MM.1S (cell line): ENCODE measurements around the gene ANKMY2.

Source experiments
- DNase-seq: peaks from one replicate; pipeline ENCODE4 v3.0.0-alpha.2; 2015
- H2AFZ ChIP-seq: fragments of 300-600 bp; sonication (generic); 2 replicates; pipeline ENCODE4 v1.6.0; 2016; ENCODE audit warnings: antibody characterized with exemption, low read length
- H3F3A ChIP-seq: fragments of 300-600 bp; sonication (generic); 2 replicates; pipeline ENCODE4 v1.6.1; 2016; ENCODE audit warnings: mild to moderate bottlenecking, antibody characterized with exemption, low read length, moderate library complexity, mixed read lengths; ENCODE audit not compliant: insufficient read depth
- H3K27ac ChIP-seq: fragments of 300-600 bp; sonication (generic); 2 replicates; pipeline ENCODE4 v1.5.1; 2016; ENCODE audit warnings: mild to moderate bottlenecking, low read length
- H3K27me3 ChIP-seq: fragments of 300-600 bp; sonication (generic); replicated peaks from 2 replicates; pipeline ENCODE4 v1.6.0; 2016; ENCODE audit warnings: low read length; ENCODE audit not compliant: insufficient read depth
- H3K36me3 ChIP-seq: fragments of 300-600 bp; sonication (generic); replicated peaks from 2 replicates; pipeline ENCODE4 v1.6.1; 2016; ENCODE audit warnings: mild to moderate bottlenecking, low read length, mixed read lengths; ENCODE audit not compliant: insufficient read depth
- H3K4me1 ChIP-seq: fragments of 300-600 bp; sonication (generic); 2 replicates; pipeline ENCODE4 v1.6.1; 2016; ENCODE audit warnings: low read length, mixed read lengths
- H3K4me2 ChIP-seq: fragments of 300-600 bp; sonication (generic); 2 replicates; pipeline ENCODE4 v1.6.0; 2016; ENCODE audit warnings: low read depth, low read length
- H3K4me3 ChIP-seq: fragments of 300-600 bp; sonication (generic); 2 replicates; pipeline ENCODE4 v1.5.1; 2016; ENCODE audit warnings: low read length, mixed read lengths
- H3K79me2 ChIP-seq: fragments of 300-600 bp; sonication (generic); 2 replicates; pipeline ENCODE4 v1.6.1; 2016; ENCODE audit warnings: mixed run types, low read length, mixed read lengths
- H3K9ac ChIP-seq: fragments of 300-600 bp; sonication (generic); 2 replicates; pipeline ENCODE4 v1.6.1; 2016; ENCODE audit warnings: low read length, mixed read lengths
- H3K9me2 ChIP-seq: fragments of 300-600 bp; sonication (generic); replicated peaks from 2 replicates; pipeline ENCODE4 v1.6.1; 2016; ENCODE audit warnings: mild to moderate bottlenecking, low read length, mixed read lengths; ENCODE audit not compliant: insufficient read depth
- H3K9me3 ChIP-seq: fragments of 300-600 bp; sonication (generic); replicated peaks from 2 replicates; pipeline ENCODE4 v1.6.1; 2016; ENCODE audit warnings: mild to moderate bottlenecking, low read length, mixed read lengths; ENCODE audit not compliant: insufficient read depth
- H4K20me1 ChIP-seq: fragments of 300-600 bp; sonication (generic); 2 replicates; pipeline ENCODE4 v1.6.1; 2016; ENCODE audit warnings: mild to moderate bottlenecking, low read length, moderate library complexity, mixed read lengths; ENCODE audit not compliant: insufficient read depth
- EZH2 ChIP-seq: fragments of 300-600 bp; sonication (generic); optimal IDR thresholded peaks from 2 replicates; pipeline ENCODE3; 2017; ENCODE audit warnings: low read depth, mild to moderate bottlenecking, antibody characterized with exemption, low read length, mixed read lengths
- EZH2phosphoT487 ChIP-seq: fragments of 300-600 bp; sonication (generic); IDR thresholded peaks from 2 replicates; pipeline ENCODE4 v1.6.1; 2018; ENCODE audit warnings: antibody characterized with exemption, low read length
- TF ChIP-seq, protein P1 (sequence below): fragments of 300-600 bp; sonication (generic); IDR thresholded peaks from 2 replicates; pipeline ENCODE4 v1.5.1; 2016; ENCODE audit warnings: antibody characterized with exemption, low read length, mixed read lengths

The ANKMY2 gene

DNA sequence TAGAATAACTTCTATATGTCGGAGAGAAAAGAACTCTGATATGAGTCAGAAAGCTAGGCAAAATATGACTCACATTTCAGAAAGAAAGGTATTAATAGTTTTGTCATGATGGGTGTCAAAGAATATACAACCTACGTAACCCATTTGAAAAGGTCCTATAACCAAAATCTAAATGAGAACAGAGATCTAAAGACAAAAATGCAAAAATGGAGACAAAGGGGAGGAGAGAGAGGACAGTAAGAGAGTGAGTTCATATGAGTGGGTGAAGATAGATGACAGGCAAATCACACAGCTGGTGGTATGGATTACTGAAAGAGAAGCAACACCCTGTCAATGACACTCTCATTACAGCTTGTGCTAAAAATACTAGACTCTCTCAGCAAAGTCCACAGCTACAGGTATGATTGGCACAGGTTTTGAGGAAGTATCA, 25.6 kb downstream of the ANKMY2 start:
- no peaks in the 10 kb centered on the region for H4K20me1 ChIP-seq
- H2AFZ ChIP-seq, result no peak overlapping the region
- no peaks in the 10 kb centered on the region for H3K9me2 ChIP-seq
- H3K9me3 ChIP-seq, result no peaks in the 10 kb centered on the region
- no peaks in the 10 kb centered on the region for H3K4me1 ChIP-seq
- H3K27ac ChIP-seq, result no peak overlapping the region; the same call in 1 of the 2 replicates
- H3K27me3 ChIP-seq, result no peaks in the 10 kb centered on the region
- no peaks in the 10 kb centered on the region for H3K79me2 ChIP-seq
- no peak overlapping the region for H3K4me3 ChIP-seq
- no peak for TF ChIP-seq EZH2phosphoT487
- TF ChIP-seq, protein P1, sequence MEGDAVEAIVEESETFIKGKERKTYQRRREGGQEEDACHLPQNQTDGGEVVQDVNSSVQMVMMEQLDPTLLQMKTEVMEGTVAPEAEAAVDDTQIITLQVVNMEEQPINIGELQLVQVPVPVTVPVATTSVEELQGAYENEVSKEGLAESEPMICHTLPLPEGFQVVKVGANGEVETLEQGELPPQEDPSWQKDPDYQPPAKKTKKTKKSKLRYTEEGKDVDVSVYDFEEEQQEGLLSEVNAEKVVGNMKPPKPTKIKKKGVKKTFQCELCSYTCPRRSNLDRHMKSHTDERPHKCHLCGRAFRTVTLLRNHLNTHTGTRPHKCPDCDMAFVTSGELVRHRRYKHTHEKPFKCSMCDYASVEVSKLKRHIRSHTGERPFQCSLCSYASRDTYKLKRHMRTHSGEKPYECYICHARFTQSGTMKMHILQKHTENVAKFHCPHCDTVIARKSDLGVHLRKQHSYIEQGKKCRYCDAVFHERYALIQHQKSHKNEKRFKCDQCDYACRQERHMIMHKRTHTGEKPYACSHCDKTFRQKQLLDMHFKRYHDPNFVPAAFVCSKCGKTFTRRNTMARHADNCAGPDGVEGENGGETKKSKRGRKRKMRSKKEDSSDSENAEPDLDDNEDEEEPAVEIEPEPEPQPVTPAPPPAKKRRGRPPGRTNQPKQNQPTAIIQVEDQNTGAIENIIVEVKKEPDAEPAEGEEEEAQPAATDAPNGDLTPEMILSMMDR, result no peak
- TF ChIP-seq EZH2, result no peak
- H3K9ac ChIP-seq, result no peak overlapping the region
- no peak overlapping the region for H3K4me2 ChIP-seq
- no peaks in the 10 kb centered on the region for H3F3A ChIP-seq
- no peaks in the 10 kb centered on the region for H3K36me3 ChIP-seq
- DNase-seq, result peak; percentile 38

DNA sequence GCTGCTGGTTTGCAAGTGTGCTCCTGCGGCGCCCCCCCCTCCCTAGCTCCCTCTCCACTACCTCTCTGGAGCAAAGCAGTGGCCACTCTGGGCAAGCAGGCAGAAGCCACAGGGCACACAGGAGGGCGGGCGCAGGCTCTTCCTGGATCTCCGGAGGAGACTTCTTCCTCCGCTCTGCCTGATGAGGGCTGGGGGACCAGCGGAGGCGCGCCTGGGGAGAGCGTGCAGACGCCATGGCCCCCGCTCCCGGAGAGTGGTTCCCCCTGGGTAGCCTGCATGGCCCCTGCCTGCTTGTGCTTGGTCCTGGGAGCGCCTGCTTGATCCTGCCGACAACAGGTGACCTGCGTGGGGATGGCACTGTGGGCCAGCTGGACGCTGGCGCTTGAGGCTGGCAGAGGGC, 29.0 kb downstream of the ANKMY2 start:
- Histone ChIP-seq H4K20me1 (no peaks in the 10 kb centered on the region), H3K9ac (no peak overlapping the region), H3F3A (no peaks in the 10 kb centered on the region), H2AFZ (no peak overlapping the region), H3K36me3 (no peaks in the 10 kb centered on the region), H3K79me2 (no peaks in the 10 kb centered on the region), H3K27ac (no peak overlapping the region), H3K27me3 (no peaks in the 10 kb centered on the region), H3K4me3 (no peak overlapping the region), H3K9me3 (no peaks in the 10 kb centered on the region), H3K9me2 (no peaks in the 10 kb centered on the region), H3K4me2 (no peak overlapping the region), H3K4me1 (no peaks in the 10 kb centered on the region)
- DNase-seq, result no peak
- TF ChIP-seq EZH2 (no peak), EZH2phosphoT487 (no peak)
- TF ChIP-seq, protein P1, result no peak

DNA sequence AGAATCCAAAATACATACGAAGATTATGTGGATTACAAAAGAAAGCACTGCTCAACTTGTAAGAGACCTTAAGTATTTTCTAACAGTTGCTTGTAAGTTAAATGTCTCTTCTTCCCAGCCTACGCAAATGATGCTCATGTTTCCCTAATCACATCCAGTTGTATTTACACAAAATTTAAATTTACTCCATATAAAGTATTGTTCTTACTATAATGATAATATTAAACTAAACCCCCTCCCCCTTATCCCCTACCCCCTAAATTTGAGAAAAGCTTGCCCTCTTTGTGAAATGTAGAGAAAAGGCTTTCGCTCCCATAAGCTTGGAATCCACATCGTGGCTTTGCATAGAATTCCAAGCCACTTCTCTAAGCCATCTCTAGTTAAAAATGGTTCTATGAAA, 29.4 kb downstream of the ANKMY2 start:
- no peak overlapping the region for H2AFZ ChIP-seq
- H3K27me3 ChIP-seq, result no peaks in the 10 kb centered on the region
- no peaks in the 10 kb centered on the region for H3K4me1 ChIP-seq
- H3K9ac ChIP-seq, result no peak overlapping the region
- no peaks in the 10 kb centered on the region for H3F3A ChIP-seq
- H3K27ac ChIP-seq, result no peak overlapping the region
- H3K9me2 ChIP-seq, result no peaks in the 10 kb centered on the region
- no peaks in the 10 kb centered on the region for H3K36me3 ChIP-seq
- no peaks in the 10 kb centered on the region for H4K20me1 ChIP-seq
- TF ChIP-seq EZH2phosphoT487 (no peak), EZH2 (no peak)
- TF ChIP-seq, protein P1, result no peak
- no peak for DNase-seq
- no peaks in the 10 kb centered on the region for H3K79me2 ChIP-seq
- H3K4me2 ChIP-seq, result no peak overlapping the region
- no peak overlapping the region for H3K4me3 ChIP-seq
- H3K9me3 ChIP-seq, result no peaks in the 10 kb centered on the region
